Lung (tissue), 12 donors: ENCODE data around the gene LAMB4. TPM values are rescaled to one million over a fixed set of nuclear protein-coding genes. Genes with fewer than 3 reads are reported as not detected.

Source experiments
- ATAC-seq: fragments of 200-7000 bp; cut with Tn5 transposase; one replicate; pipeline ENCODE4 v1.9.1; 2020; ENCODE audit warnings: moderate number of reproducible peaks; ENCODE audit not compliant: insufficient read depth, low FRiP score
- DNase-seq, 3 donors: peaks; one replicate each; pipeline ENCODE4 v3.0.0-alpha.2; 2013 to 2017
- H3K27ac ChIP-seq, 2 donors: one replicate each; pipeline ENCODE4 v1.5.1; 2013; ENCODE audit warnings: mild to moderate bottlenecking in 2 of 2, moderate library complexity in 2 of 2, control low read depth in 1 of 2, inconsistent platforms in 1 of 2, low read depth in 1 of 2, low read length in 1 of 2
- H3K27me3 ChIP-seq, 3 donors: one replicate each; pipeline ENCODE4 v1.5.1; 2013; ENCODE audit warnings: low read length in 2 of 3; ENCODE audit not compliant: control insufficient read depth in 3 of 3, insufficient read depth in 3 of 3
- H3K36me3 ChIP-seq, 4 donors: one replicate each; pipeline ENCODE4 v1.5.1; 2013; ENCODE audit warnings: low read length in 4 of 4, mild to moderate bottlenecking in 1 of 4, moderate library complexity in 1 of 4; ENCODE audit not compliant: control insufficient read depth in 4 of 4, insufficient read depth in 4 of 4
- H3K4me1 ChIP-seq, 5 donors: one replicate each; pipeline ENCODE4 v1.5.1; 2013; ENCODE audit warnings: low read length in 5 of 5, mild to moderate bottlenecking in 2 of 5, moderate library complexity in 1 of 5; ENCODE audit not compliant: control insufficient read depth in 5 of 5, insufficient read depth in 5 of 5
- H3K4me3 ChIP-seq: one replicate; pipeline ENCODE4 v1.5.1; 2013; ENCODE audit warnings: mild to moderate bottlenecking, control low read depth, moderate library complexity
- H3K9ac ChIP-seq, 2 donors: one replicate each; pipeline ENCODE4 v1.5.1; 2013; ENCODE audit warnings: low read length in 2 of 2, control low read depth in 1 of 2; ENCODE audit not compliant: insufficient read depth in 1 of 2
- H3K9me3 ChIP-seq, 4 donors: one replicate each; pipeline ENCODE4 v1.5.1; 2013; ENCODE audit warnings: low read length in 3 of 4, mild to moderate bottlenecking in 1 of 4, moderate library complexity in 1 of 4; ENCODE audit not compliant: control insufficient read depth in 4 of 4, insufficient read depth in 3 of 4
- WGBS, 2 donors: extraction: QIAGEN DNeasy Blood & Tissue Kit; methylation state at CpG; one replicate each; pipeline ENCODE4 v1.1.7; 2013; 5-methylcytosine and 5-hydroxymethylcytosine counted together
- polyA plus RNA-seq, 2 donors: library from polyadenylated mRNA; stranded (reverse); fragments of 200-250 nt; gene quantifications; one replicate each; pipeline ENCODE4 v1.2.1, GENCODE V29; 2013
- total RNA-seq, 2 donors: library from RNA; depleted of rRNA in 1 of 2; stranded (reverse); fragments of >200 nt in 1 of 2; gene quantifications; one replicate each; pipeline ENCODE4 v1.2.1, GENCODE V29; 2014 to 2021
- TF ChIP-seq, protein P1 (sequence below): IDR thresholded peaks from 2 replicates; pipeline ENCODE4 v1.5.1; 2012; ENCODE audit warnings: mild to moderate bottlenecking; ENCODE audit errors: control extremely low read depth, extremely low read depth
- donor health status: control.
- donor health status: control.
- donor health status: Bipolar disorder and iron deficiency.
- donor health status: healthy.
- donor health status: DM: yes; HTN: yes; CAD: no.

Gene LAMB4
- total and polyA plus RNA-seq, 4 donors = 0.06 to 0.63 (median 0.28) TPM

GRCh38 chr7:108103558-108104298 is 26.4 kb downstream of the LAMB4 start:
- Histone ChIP-seq H3K4me3 (no peak overlapping the region), H3K4me1 (peaks cover 0 to 12% (median 0%) of the 10 kb centered on the region in 5 donors), H3K27ac (no peak overlapping the region), H3K27me3 (no peaks in the 10 kb centered on the region), H3K9ac (no peak overlapping the region), H3K36me3 (no peaks in the 10 kb centered on the region), H3K9me3 (no peaks in the 10 kb centered on the region)
- peak in 1 of 3 donors; percentile 13 for DNase-seq
- 72 to 77% methylated on average over 5 of the region's 5 CpGs for WGBS, 2 donors
- TF ChIP-seq, protein P1, sequence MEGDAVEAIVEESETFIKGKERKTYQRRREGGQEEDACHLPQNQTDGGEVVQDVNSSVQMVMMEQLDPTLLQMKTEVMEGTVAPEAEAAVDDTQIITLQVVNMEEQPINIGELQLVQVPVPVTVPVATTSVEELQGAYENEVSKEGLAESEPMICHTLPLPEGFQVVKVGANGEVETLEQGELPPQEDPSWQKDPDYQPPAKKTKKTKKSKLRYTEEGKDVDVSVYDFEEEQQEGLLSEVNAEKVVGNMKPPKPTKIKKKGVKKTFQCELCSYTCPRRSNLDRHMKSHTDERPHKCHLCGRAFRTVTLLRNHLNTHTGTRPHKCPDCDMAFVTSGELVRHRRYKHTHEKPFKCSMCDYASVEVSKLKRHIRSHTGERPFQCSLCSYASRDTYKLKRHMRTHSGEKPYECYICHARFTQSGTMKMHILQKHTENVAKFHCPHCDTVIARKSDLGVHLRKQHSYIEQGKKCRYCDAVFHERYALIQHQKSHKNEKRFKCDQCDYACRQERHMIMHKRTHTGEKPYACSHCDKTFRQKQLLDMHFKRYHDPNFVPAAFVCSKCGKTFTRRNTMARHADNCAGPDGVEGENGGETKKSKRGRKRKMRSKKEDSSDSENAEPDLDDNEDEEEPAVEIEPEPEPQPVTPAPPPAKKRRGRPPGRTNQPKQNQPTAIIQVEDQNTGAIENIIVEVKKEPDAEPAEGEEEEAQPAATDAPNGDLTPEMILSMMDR = no peak
- ATAC-seq = no peak

DNA sequence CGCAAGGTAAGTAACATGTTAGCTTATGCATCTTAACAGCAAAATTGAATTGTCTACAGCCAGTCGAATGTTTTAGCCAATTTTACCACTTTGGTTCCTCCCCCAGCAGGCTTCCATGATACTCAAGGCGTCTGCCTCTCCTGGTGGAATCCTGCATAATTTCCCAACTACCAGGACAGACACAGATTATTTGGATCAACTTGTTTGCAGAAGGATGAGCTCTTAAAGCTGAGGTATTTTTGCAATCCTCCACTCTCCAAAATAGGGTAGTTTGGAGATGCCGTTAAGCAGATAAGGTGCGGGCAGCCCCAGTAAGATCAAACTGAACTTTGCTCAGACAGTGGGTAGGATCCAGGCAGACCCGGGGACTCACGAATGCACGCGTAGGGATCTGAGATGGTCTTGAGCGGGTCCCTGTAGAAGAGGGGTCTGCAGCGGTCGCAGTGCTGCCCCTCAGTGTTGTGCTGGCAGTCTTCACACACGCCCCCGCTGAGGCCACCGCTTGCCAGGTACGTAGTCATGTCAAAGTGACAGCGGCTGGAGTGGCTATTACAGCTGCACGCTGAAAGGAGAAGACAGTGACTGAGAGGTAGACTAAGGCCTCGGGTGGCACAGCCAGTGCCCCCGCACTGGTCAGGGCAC is 27.4 kb downstream of the LAMB4 start:
- Histone ChIP-seq H3K27ac (no peak overlapping the region), H3K4me1 (peaks cover 0 to 12% (median 0%) of the 10 kb centered on the region in 5 donors), H3K4me3 (no peak overlapping the region), H3K9ac (no peak overlapping the region), H3K36me3 (no peaks in the 10 kb centered on the region), H3K27me3 (no peaks in the 10 kb centered on the region), H3K9me3 (no peaks in the 10 kb centered on the region)
- 91% methylated on average over 20 of the region's 20 CpGs for WGBS, 2 donors
- TF ChIP-seq, protein P1 = no peak
- ATAC-seq = no peak
- DNase-seq = no peak

- H3K36me3 ChIP-seq = no peaks in the 10 kb centered on the region
- ATAC-seq = no peak
- H3K4me3 ChIP-seq = no peak overlapping the region
- H3K27ac ChIP-seq = no peak overlapping the region
- peaks cover 0 to 12% (median 0%) of the 10 kb centered on the region in 5 donors for H3K4me1 ChIP-seq
- TF ChIP-seq, protein P1 = no peak
- no peak overlapping the region for H3K9ac ChIP-seq
- H3K9me3 ChIP-seq = no peaks in the 10 kb centered on the region
- WGBS, 2 donors = 94 to 98% methylated on average over 3 of the region's 3 CpGs
- H3K27me3 ChIP-seq = no peaks in the 10 kb centered on the region
- DNase-seq = no peak
These were observed 28.4 kb downstream of the LAMB4 start for GRCh38 chr7:108101759-108102158.
